Measurements from ENCODE around the gene TUSC1.

Gene TUSC1

GRCh38 chr9:25629231-25629630, 49.0 kb downstream of the TUSC1 start:
- Histone ChIP-seq H4K20me1 (no peaks in the 10 kb centered on the region), H3K36me3 (no peaks in the 10 kb centered on the region), H3K9me3 (replicated peaks in 1 of 11) (no peaks in the 10 kb centered on the region), H3K27ac (no peak overlapping the region), H3K27me3 (no peaks in the 10 kb centered on the region), H3K4me3 (no peak overlapping the region), H3K4me1 (no peaks in the 10 kb centered on the region), H3K4me2 (no peak overlapping the region), H3K9ac (no peak overlapping the region)
- no peak for TF ChIP-seq Cebpa-rat (IDR thresholded peaks at IDR 0.05)
